Left cardiac atrium (tissue), 4 donors: Measurements from ENCODE around the gene OGFOD3. TPM values are rescaled to one million over a fixed set of nuclear protein-coding genes. Genes with fewer than 3 reads are reported as not detected.

ENCODE experiments used
- ATAC-seq, 2 donors: fragments of 200-7000 bp; cut with Tn5 transposase; one replicate each; pipeline ENCODE4 v1.9.1; 2020; ENCODE audit warnings: mild to moderate bottlenecking in 2 of 2, moderate library complexity in 2 of 2
- DNase-seq: peaks from one replicate; pipeline ENCODE4 v3.0.0-alpha.2; 2020
- intact Hi-C, 2 donors: fragments of 100-400 bp; cut with DNase I; formaldehyde crosslinking; loops; one replicate each; pipeline versions ENCODE4 v1.14.1 to v1.15.1; 2022 to 2023
- total RNA-seq, 2 donors: library from RNA; stranded (reverse); fragmentation: NEBNext Ultra II Directional; extraction: Animal tissue kit (Norgen Biotek cat#: 25700); gene quantifications; one replicate each; pipeline ENCODE4 v1.2.1, GENCODE V29; 2021
- donor health status: DM: no; HTN: yes; CAD: no.
- donor health status: DM: no; HTN: yes; CAD: no; lungs with severe emphysema.
- donor health status: DM: yes; HTN: yes; CAD: no.
- donor health status: Dilated cardiomyopathy.

Gene OGFOD3
- total RNA-seq, 2 donors from 2014 or later = 27.2 to 32.0 TPM

GRCh38 chr17:82392941-82393340, 25.4 kb downstream of the OGFOD3 start:
- no peak for DNase-seq
- intact Hi-C loops = no loop called here
- no peak for ATAC-seq

DNA sequence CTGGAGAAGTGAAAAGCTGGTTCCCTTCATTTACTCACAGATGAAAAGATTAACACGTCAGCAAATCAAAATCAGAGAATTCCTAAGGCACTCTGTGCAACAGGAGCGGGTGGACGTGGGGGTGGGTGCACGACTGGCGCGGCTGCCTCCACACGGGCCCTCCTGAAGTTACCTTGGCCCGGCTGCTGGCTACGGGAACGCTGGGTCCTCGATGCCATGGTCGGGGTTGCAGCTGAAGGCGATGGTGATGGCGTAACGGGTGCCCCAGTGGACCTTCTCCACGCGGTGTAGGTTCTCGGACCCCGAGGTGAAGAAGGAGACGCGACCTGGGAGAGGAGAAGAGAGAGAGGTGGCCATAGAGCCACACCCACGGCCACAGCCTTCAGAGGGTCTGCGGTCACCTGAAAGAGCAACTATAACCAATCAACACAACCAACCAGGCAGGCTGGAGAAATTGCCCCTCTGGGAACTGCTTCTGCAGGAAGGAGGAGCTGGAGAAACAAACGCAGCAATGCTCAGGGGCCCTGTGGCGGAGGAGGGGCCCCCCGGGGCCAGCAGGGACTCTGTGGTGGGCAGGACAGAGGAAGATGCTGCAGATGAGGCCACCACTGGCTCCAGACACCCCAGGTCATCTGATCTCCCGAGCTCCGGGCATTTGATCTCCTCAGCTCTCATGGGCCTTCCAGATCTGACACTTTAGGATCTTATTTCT, 26.0 kb downstream of the OGFOD3 start:
- intact Hi-C loops = no loop called here
- no peak for DNase-seq

DNA sequence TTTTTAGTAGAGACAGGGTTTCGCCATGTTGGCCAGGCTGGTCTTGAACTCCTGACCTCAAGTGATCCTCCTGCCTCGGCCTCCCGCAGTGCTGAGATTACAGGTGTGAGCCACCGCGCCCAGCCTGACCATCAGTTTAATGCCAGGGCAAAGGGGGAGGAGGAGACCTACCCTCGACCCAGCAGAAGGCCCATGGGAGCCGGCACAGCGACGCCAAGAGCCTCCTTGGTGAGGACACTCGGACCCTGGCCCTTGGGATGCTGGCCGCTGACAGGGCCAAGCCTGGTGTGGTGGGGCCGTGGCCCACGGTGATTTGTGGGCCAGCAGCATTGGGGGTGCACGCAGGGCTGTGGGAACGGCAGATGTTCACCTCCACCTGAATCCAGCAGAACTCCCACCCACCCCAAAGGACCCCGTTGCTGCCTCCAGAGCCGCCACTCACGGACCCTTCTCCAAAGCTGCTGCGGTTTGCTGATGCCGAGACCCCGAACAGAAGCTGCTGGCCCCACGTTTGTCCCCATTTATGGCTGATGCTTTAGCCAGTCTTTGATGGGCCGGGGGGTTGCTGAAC, 26.8 kb downstream of the OGFOD3 start:
- intact Hi-C loops = no loop called here
- no peak for DNase-seq
- ATAC-seq = no peak

More for the DNA sequence above, 26.0 kb downstream of the OGFOD3 start:
- ATAC-seq = no peak

GRCh38 chr17:82390860-82391435, 27.4 kb downstream of the OGFOD3 start:
- intact Hi-C loops = no loop called here
- DNase-seq (no peak), ATAC-seq (no peak)

GRCh38 chr17:82390015-82390859, 28.1 kb downstream of the OGFOD3 start:
- DNase-seq (no peak), ATAC-seq (no peak)
- intact Hi-C loops = no loop called here

GRCh38 chr17:82389379-82389778, 29.0 kb downstream of the OGFOD3 start:
- no peak for DNase-seq
- intact Hi-C loops = no loop called here
- ATAC-seq = no peak

DNA sequence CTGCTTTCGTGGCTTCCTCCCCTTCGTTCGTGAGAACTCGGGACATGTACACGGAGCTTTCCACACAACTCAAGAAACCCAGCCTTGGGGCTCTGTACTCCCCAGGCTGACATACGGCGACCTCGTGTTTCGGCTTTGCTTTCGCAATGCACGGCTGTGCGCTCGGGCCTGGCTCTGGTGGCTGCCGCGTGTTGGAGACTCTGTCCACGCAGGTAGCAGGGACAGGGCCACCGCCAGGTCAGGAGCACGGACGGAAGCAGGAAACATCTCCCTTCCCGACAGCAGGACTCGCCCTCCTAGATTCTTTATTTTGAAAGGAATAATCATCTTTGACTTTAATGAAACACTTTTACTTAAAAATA, 29.5 kb downstream of the OGFOD3 start:
- DNase-seq = no peak
- intact Hi-C loops = no loop called here
- no peak for ATAC-seq

- ATAC-seq (peak in 1 of 2 donors; percentile 18), DNase-seq (no peak)
- intact Hi-C loops = no loop called here
These were observed 30.0 kb downstream of the OGFOD3 start for GRCh38 chr17:82388223-82388921.

DNA sequence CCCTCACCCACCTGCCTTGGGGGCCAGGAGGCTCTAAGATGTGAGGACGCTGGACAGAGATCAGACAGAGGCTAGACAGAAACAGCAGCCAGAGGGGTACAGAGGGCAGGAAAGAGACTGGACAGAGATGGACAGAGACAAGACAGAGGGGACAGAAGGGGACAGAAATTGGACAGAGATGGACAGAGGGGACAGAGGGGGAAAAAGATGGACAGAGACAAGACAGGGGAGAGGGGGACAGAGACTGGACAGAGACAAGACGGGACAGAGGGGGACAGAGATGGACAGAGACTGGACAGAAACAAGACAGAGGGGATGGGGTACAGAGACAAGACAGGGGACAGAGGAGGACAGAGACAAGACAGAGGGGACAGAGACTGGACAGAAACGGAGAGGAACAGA, 30.7 kb downstream of the OGFOD3 start:
- intact Hi-C loops = no loop called here
- no peak for DNase-seq
- ATAC-seq = no peak

GRCh38 chr17:82386881-82387704, 31.3 kb downstream of the OGFOD3 start:
- peak; percentile 13 for DNase-seq
- no peak for ATAC-seq
- intact Hi-C loops = no loop called here

DNA sequence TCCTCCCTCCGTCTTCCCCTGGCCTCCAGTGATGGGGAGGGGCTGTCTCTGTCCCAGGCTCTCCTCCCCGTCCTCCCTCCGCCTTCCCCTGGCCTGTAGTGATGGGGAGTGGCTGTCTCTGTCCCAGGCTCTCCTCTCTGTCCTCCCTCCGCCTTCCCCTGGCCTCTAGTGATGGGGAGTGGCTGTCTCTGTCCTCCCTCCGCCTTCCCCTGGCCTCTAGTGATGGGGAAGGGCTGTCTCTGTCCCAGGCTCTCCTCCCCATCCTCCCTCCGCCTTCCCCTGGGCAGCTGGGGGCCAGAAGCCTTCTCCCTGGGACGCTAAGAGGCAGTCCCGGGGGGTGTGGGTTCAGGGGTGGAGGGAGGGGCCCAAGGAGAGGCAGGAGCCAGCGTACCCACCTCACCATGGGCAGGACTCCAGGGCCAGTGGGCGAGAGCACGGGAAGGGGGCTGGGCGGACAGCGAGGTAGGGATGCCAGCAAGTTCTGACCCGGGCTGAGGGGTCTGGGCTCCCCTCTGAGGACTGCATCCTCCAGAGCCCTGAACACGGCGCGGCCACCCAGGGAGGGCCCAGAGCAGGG, 32.0 kb downstream of the OGFOD3 start:
- DNase-seq (peak; percentile 27), ATAC-seq (peak in 1 of 2 donors; percentile 28)
- intact Hi-C loops = no loop called here

DNA sequence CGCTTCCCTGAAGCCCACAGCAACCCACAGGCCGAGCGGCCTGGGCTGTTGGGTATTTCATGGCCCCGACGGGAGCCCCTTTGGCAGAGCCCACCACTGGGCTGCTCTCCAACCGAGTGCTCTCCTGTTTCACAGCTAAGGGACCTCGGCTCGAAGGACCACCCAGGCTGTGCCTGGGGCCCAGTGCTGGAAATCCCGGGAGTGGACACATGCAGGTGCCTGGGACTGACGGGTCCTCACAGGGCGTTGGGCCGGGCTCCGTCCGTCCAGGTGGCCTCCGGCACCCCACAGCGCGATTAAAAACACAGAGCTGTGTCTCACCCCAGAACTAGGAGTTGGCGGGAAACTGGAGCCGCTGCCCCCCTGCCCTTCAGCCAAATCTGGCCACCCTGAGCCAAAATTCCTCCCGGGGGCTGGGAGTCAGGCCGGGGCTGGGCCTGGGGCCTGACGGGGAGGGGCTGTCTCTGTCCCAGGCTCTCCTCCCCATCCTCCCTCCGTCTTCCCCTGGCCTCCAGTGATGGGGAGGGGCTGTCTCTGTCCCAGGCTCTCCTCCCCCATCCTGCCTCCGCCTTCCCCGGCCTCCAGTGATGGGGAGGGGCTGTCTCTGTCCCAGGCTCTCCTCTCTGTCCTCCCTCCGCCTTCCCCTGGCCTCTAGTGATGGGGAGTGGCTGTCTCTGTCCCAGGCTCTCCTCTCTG, 32.7 kb downstream of the OGFOD3 start:
- intact Hi-C loops = no loop called here
- peak in 1 of 2 donors; percentile 26 for ATAC-seq

GRCh38 chr17:82384730-82385481, 33.5 kb downstream of the OGFOD3 start:
- DNase-seq (peak; percentile 45), ATAC-seq (peak; percentile 15 to 74)
- intact Hi-C loops = no loop called here

More for the DNA sequence above, 32.7 kb downstream of the OGFOD3 start:
- DNase-seq = peak; percentile 18

DNA sequence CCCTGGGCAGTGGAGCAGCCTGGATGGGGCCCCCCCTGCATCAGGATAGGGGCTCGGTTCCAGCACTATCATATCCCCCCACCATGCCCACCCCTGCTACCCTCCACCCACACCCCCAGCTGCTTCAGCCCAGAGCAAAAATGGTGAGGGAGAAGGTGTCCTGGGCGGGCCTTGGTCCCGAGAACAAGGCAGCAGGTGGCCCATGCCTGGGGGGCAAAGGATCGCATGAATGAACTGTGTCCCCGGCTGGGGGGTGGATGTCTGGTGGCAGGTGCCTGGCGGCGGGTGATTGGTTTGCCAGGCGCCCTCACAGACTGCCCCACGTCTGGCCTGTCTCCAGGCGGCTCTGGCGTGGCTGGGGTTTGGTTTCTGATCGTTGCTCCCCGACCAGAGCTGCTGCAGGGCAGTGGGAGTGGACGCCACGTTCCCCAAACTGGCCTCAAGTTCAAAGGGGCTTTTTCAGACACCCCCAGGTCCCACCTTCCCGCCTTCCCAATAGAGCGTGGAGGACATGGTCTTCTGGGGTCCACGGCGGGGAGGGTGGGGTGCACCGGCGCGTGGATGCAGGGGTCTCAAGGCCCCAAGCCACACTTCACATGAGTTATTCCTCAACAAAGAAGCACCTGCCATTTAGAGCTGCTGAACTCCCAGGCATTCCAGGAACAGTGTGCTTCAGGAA, 34.2 kb downstream of the OGFOD3 start:
- ATAC-seq (no peak), DNase-seq (peak; percentile 15)
- intact Hi-C loops = no loop called here

GRCh38 chr17:82383411-82383810, 35.0 kb downstream of the OGFOD3 start:
- ATAC-seq = no peak
- intact Hi-C loops = no loop called here
- peak; percentile 14 for DNase-seq

DNA sequence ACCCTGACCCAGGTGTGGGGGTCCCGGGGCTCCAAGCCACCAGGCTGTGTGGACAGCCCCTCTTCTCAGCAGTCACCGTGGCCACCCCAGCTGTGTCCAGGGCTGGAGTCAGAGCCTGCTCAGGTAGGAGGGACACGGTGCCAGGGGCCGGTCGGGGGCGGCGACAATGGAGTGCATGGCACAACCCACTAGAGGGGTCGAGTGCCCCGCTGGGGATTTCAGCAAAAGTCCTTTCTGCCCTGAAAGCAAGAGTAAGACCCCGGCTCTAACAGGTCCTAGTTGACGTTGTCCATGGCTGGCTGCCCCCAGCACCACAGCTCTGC, 35.5 kb downstream of the OGFOD3 start:
- intact Hi-C loops = no loop called here
- no peak for ATAC-seq
- peak; percentile 15 for DNase-seq
